Adrenal gland (tissue), 12 donors: ENCODE measurements around the gene FSD2. TPM values are rescaled to one million over a fixed set of nuclear protein-coding genes. Genes with fewer than 3 reads are reported as not detected.

Experiments
- DNase-seq, 7 donors: peaks; one replicate each; pipeline ENCODE4 v3.0.0-alpha.2; 2019 to 2020
- H3K27ac ChIP-seq, 5 donors: fragments of 200-600 bp; sonication (generic) in 4 of 5; 1 replicate in 3 of 5; 2 replicates in 2 of 5; pipeline versions ENCODE4 v1.5.1 to v1.8.0; 2016 to 2020; ENCODE audit warnings: mild to moderate bottlenecking in 1 of 5
- H3K27me3 ChIP-seq: fragments of 200-600 bp; 2 replicates; pipeline ENCODE4 v1.8.0; 2021
- H3K36me3 ChIP-seq, 2 donors: fragments of 200-600 bp; replicated peaks in 1 of 2; 1 replicate in 1 of 2; 2 replicates in 1 of 2; pipeline versions ENCODE4 v1.5.1 to v1.8.0; 2018 to 2022
- H3K4me1 ChIP-seq, 2 donors: fragments of 200-600 bp; replicated peaks in 1 of 2; 1 replicate in 1 of 2; 2 replicates in 1 of 2; pipeline versions ENCODE4 v1.5.1 to v1.8.0; 2018 to 2021
- H3K4me3 ChIP-seq, 4 donors: fragments of 200-600 bp; sonication (generic) in 3 of 4; one replicate each; pipeline ENCODE4 v1.5.1; 2016 to 2018
- H3K9me3 ChIP-seq, 3 donors: fragments of 200-600 bp; sonication (generic) in 1 of 3; replicated peaks in 1 of 3; 1 replicate in 2 of 3; 2 replicates in 1 of 3; pipeline versions ENCODE4 v1.5.1 to v1.8.0; 2016 to 2021
- CTCF ChIP-seq, 6 experiments: fragments of 450-650 bp in 4 of 6; fragments of 200-600 bp in 2 of 6; sonication (generic) in 1 of 6; IDR thresholded peaks; 1 replicate in 5 of 6; 2 replicates in 1 of 6; pipeline versions ENCODE4 v1.5.1 to v1.8.0; 2016 to 2021; ENCODE audit warnings: antibody characterized with exemption in 6 of 6, mild to moderate bottlenecking in 2 of 6, moderate library complexity in 1 of 6
- POLR2A ChIP-seq, 2 donors: fragments of 450-650 bp; IDR thresholded peaks; one replicate each; pipeline ENCODE4 v1.6.1; 2017; ENCODE audit warnings: antibody characterized with exemption in 2 of 2, mild to moderate bottlenecking in 2 of 2, moderate library complexity in 1 of 2
- WGBS, 4 donors: extraction: QIAGEN DNeasy Blood & Tissue Kit in 2 of 4; methylation state at CpG; one replicate each; pipeline versions ENCODE4 v1.1.5 to v1.1.7; 2013 to 2017; 5-methylcytosine and 5-hydroxymethylcytosine counted together
- intact Hi-C, 2 donors: fragments of 100-400 bp; cut with DNase I; formaldehyde crosslinking; loops; one replicate each; pipeline versions ENCODE4 v1.14.1 to v1.15.0; 2022 to 2023
- polyA plus RNA-seq, 3 donors: library from polyadenylated mRNA; stranded (reverse); fragments of 200-250 nt in 2 of 3; fragments of 350-450 nt in 1 of 3; fragmentation: Illumina TruSeq in 1 of 3; extraction: RNeasy Lipid Tissue Mini Kit (QIAGEN cat#74804) in 1 of 3; gene quantifications; one replicate each; pipeline ENCODE4 v1.2.3, GENCODE V29; 2013 to 2014
- total RNA-seq, 9 donors: library from RNA; depleted of rRNA in 4 of 9; stranded (reverse); fragments of >200 nt in 4 of 9; fragments of 120-200 nt in 1 of 9; fragmentation: NEBNext Ultra II Directional in 1 of 9; extraction: Animal tissue kit (Norgen Biotek cat#: 25700) in 1 of 9; gene quantifications; one replicate each; pipeline versions ENCODE4 v1.1.0 to v1.2.4, GENCODE V29; 2013 to 2023
- donor health status: healthy with polysubstance abuse.
- donor health status: Bipolar disorder and iron deficiency.
- donor health status: DM: yes; HTN: yes; CAD: no.
- donor health status: DM: no; HTN: no; CAD: no.
- donor health status: DM: no; HTN: no; CAD: no.
- donor health status: DM: yes; HTN: yes; CAD: no.

The FSD2 gene
- total and polyA plus RNA-seq, 12 donors, result 0.03 to 0.06 TPM; not detected in 10

- Histone ChIP-seq H3K27ac (no peak overlapping the region), H3K4me1 (no peaks in the 10 kb centered on the region), H3K4me3 (no peak overlapping the region), H3K36me3 (peaks cover 0 to 76% of the 10 kb centered on the region in 2 donors), H3K9me3 (no peaks in the 10 kb centered on the region), H3K27me3 (no peaks in the 10 kb centered on the region)
- intact Hi-C loops, result no loop called here
- no peak for TF ChIP-seq CTCF (IDR thresholded peaks at IDR 0.05)
- TF ChIP-seq POLR2A (IDR thresholded peaks at IDR 0.05), result no peak
- DNase-seq, result no peak
Measured at GRCh38 chr15:82820128-82820527, 14.3 kb upstream of the FSD2 start.

GRCh38 chr15:82812994-82813393 is 7.1 kb upstream of the FSD2 start:
- DNase-seq, result no peak
- H3K27ac ChIP-seq, result no peak overlapping the region
- 78 to 86% (median 80%) methylated on average over 4 of the region's 4 CpGs for WGBS, 4 donors
- TF ChIP-seq POLR2A (IDR thresholded peaks at IDR 0.05) (no peak), CTCF (IDR thresholded peaks at IDR 0.05) (no peak)
- H3K9me3 ChIP-seq, result no peaks in the 10 kb centered on the region
- H3K4me3 ChIP-seq, result no peak overlapping the region
- no peaks in the 10 kb centered on the region for H3K27me3 ChIP-seq
- intact Hi-C loops, result no loop called here
- peaks cover 0 to 47% of the 10 kb centered on the region in 2 donors for H3K36me3 ChIP-seq
- H3K4me1 ChIP-seq, result peaks cover 17 to 29% of the 10 kb centered on the region in 2 donors

GRCh38 chr15:82810890-82811426 is 5.1 kb upstream of the FSD2 start:
- TF ChIP-seq POLR2A (IDR thresholded peaks at IDR 0.05) (no peak), CTCF (IDR thresholded peaks at IDR 0.05) (no peak)
- Histone ChIP-seq H3K4me1 (peaks cover 17 to 29% of the 10 kb centered on the region in 2 donors), H3K36me3 (peaks cover 0 to 28% of the 10 kb centered on the region in 2 donors), H3K27ac (peak overlapping the region; percentile 76 to 100 (median 98)), H3K27me3 (no peaks in the 10 kb centered on the region), H3K9me3 (no peaks in the 10 kb centered on the region), H3K4me3 (peak overlapping the region; percentile 14 to 86 (median 78))
- intact Hi-C loops, result no loop called here
- WGBS, 4 donors, result 1 to 4% (median 2%) methylated on average over 6 of the region's 6 CpGs
- DNase-seq, result no peak

GRCh38 chr15:82810061-82810889 is 4.4 kb upstream of the FSD2 start:
- peak; percentile 29 to 45 for TF ChIP-seq POLR2A (IDR thresholded peaks at IDR 0.05)
- TF ChIP-seq CTCF (IDR thresholded peaks at IDR 0.05), result peak in 1 of 6 experiments; percentile 8
- Histone ChIP-seq H3K27ac (peak overlapping the region; percentile 76 to 100 (median 98)), H3K4me3 (peak overlapping the region; percentile 14 to 86 (median 78)), H3K9me3 (no peaks in the 10 kb centered on the region), H3K36me3 (peaks cover 0 to 21% of the 10 kb centered on the region in 2 donors), H3K4me1 (peaks cover 17 to 29% of the 10 kb centered on the region in 2 donors), H3K27me3 (no peaks in the 10 kb centered on the region)
- 0 to 11% (median 0%) methylated on average over 5 to 81 of the region's 81 CpGs for WGBS, 4 donors
- DNase-seq, result peak; percentile 33 to 62 (median 40)
- intact Hi-C loops, result no loop called here
